Measurements from ENCODE around the gene ASPRV1. TPM values are rescaled to one million over a fixed set of nuclear protein-coding genes. Genes with fewer than 3 reads are reported as not detected.

ASPRV1 gene
- polyA plus RNA-seq, 1 of the 3 experiments (the other 2 are of a cell fraction), result 0.20 TPM

- H3K79me2 ChIP-seq (ENCODE audit: insufficient read depth), result peaks cover 10% of the 10 kb centered on the region; the same call in 1 of the 2 replicates
- peaks cover 11% of the 10 kb centered on the region for H3F3A ChIP-seq (replicated peaks; ENCODE audit: insufficient read depth)
- peak overlapping the region; percentile 44 for H2AFZ ChIP-seq (ENCODE audit: low read depth)
- no peaks in the 10 kb centered on the region for H4K20me1 ChIP-seq (ENCODE audit: insufficient read depth)
- TF ChIP-seq FOSL2 (IDR thresholded peaks at IDR 0.05; ENCODE audit: borderline replicate concordance, low read depth), result peak; percentile 35; the same call in 1 of the 2 replicates
- TF ChIP-seq JUND (IDR thresholded peaks at IDR 0.05), result 0 out of 2 replicates have a peak, but pooled peaks have one; percentile 30
- TF ChIP-seq YY1 (IDR thresholded peaks at IDR 0.05; ENCODE audit: low read depth), result no peak
- no peak for TF ChIP-seq NFIC (IDR thresholded peaks at IDR 0.05; ENCODE audit: borderline replicate concordance)
- 45% methylated on average over 3 of the region's 3 CpGs for WGBS (ENCODE audit: low lambda C conversion rate)
- H3K9me3 ChIP-seq, result no peaks in the 10 kb centered on the region
- H3K4me2 ChIP-seq, result no peak overlapping the region
- no peaks in the 10 kb centered on the region for H3K9me2 ChIP-seq
- H3K36me3 ChIP-seq (replicated peaks in 1 of 2; ENCODE audit: control insufficient read depth in 1 of 2, insufficient read depth in 2 of 2, low read length in 1 of 2), result peaks cover 9 to 34% of the 10 kb centered on the region in 2 experiments
- ChIA-PET CTCF (interaction anchor here (7.2 kb wide), 1 partner anchor 153 kb away, joined by 74 read pairs; no protein-coding TSS in a partner anchor), POLR2A (no interaction called here)
- H3K27ac ChIP-seq (ENCODE audit: low read depth in 2 of 2, low read length in 1 of 2), result peak overlapping the region in 1 of 2 experiments; percentile 65; a peak in 2 of 4 replicates
- DNase-seq, result no peak
- H3K9ac ChIP-seq, result peak overlapping the region; percentile 1; the same call in 1 of the 2 replicates
- H3K27me3 ChIP-seq (ENCODE audit: insufficient read depth), result no peaks in the 10 kb centered on the region
- H3K4me1 ChIP-seq (ENCODE audit: control insufficient read depth in 1 of 2, insufficient read depth in 2 of 2, low read depth in 1 of 2, low read length in 1 of 2), result peaks cover 2 to 7% of the 10 kb centered on the region in 2 experiments; a peak in 3 of 4 replicates
- no peak overlapping the region for H3K4me3 ChIP-seq (ENCODE audit: low read depth in 2 of 2, low read length in 1 of 2)
Measured at GRCh38 chr2:69917852-69918251, 43.6 kb downstream of the ASPRV1 start.

- Histone ChIP-seq H3K79me2 (ENCODE audit: insufficient read depth) (peaks cover 10% of the 10 kb centered on the region; the same call in 1 of the 2 replicates), H3K27me3 (ENCODE audit: insufficient read depth) (no peaks in the 10 kb centered on the region), H3F3A (replicated peaks; ENCODE audit: insufficient read depth) (peaks cover 25% of the 10 kb centered on the region), H3K9me2 (no peaks in the 10 kb centered on the region), H3K4me2 (peak overlapping the region; percentile 91), H3K9ac (peak overlapping the region; percentile 75; the same call in 1 of the 2 replicates), H3K9me3 (no peaks in the 10 kb centered on the region), H3K27ac (ENCODE audit: low read depth in 2 of 2, low read length in 1 of 2) (no peak overlapping the region), H3K4me3 (ENCODE audit: low read depth in 2 of 2, low read length in 1 of 2) (peak overlapping the region; percentile 86 to 94), H3K36me3 (replicated peaks in 1 of 2; ENCODE audit: control insufficient read depth in 1 of 2, insufficient read depth in 2 of 2, low read length in 1 of 2) (peaks cover 6 to 30% of the 10 kb centered on the region in 2 experiments), H2AFZ (ENCODE audit: low read depth) (0 out of 2 replicates have a peak overlapping the region, but pooled peaks have one; percentile 27), H4K20me1 (ENCODE audit: insufficient read depth) (no peaks in the 10 kb centered on the region), H3K4me1 (ENCODE audit: control insufficient read depth in 1 of 2, insufficient read depth in 2 of 2, low read depth in 1 of 2, low read length in 1 of 2) (peaks cover 2 to 7% of the 10 kb centered on the region in 2 experiments; a peak in 3 of 4 replicates)
- POLR2A ChIA-PET, result interaction anchor here (1.2 to 2.7 kb wide), 2 partner anchors 171 to 227 kb away, joined by 3 to 38 read pairs; partner anchors contain the start of gene PCBP1
- no peak for TF ChIP-seq FOXM1 (IDR thresholded peaks at IDR 0.05; ENCODE audit: low read depth)
- TF ChIP-seq FOXJ3 (CRISPR knock-in tag; IDR thresholded peaks at IDR 0.05), result no peak
- TF ChIP-seq USF1 (IDR thresholded peaks at IDR 0.05; ENCODE audit: borderline replicate concordance, low read depth), result no peak
- TF ChIP-seq RAD21 (IDR thresholded peaks at IDR 0.05; ENCODE audit: low read length), result no peak
- no peak for TF ChIP-seq JUND (IDR thresholded peaks at IDR 0.05)
- no peak for TF ChIP-seq SMC3 (IDR thresholded peaks at IDR 0.05; ENCODE audit: low read depth, low read length)
- no peak for TF ChIP-seq TAF1 (IDR thresholded peaks at IDR 0.05; ENCODE audit: borderline replicate concordance, low read depth, low read length)
- TF ChIP-seq MEF2A (IDR thresholded peaks at IDR 0.05; ENCODE audit: borderline replicate concordance, low read depth), result no peak
- TF ChIP-seq ZBTB33 (IDR thresholded peaks at IDR 0.05; ENCODE audit: borderline replicate concordance, low read depth), result no peak
- CTCF ChIA-PET, result interaction anchor here (0.8 to 7.2 kb wide), 3 partner anchors 147 to 227 kb away, joined by 3 to 74 read pairs (median 20); no protein-coding TSS in a partner anchor
- 50% methylated on average over 2 of the region's 2 CpGs for WGBS (ENCODE audit: low lambda C conversion rate)
- no peak for DNase-seq
Measured at GRCh38 chr2:69916106-69916505, 45.3 kb downstream of the ASPRV1 start.
